Smooth muscle cell of the pulmonary artery (primary cell): ENCODE data around the gene CHRNA5. TPM values are rescaled to one million over a fixed set of nuclear protein-coding genes. Genes with fewer than 3 reads are reported as not detected.

Source experiments
- total RNA-seq: library from RNA; depleted of rRNA; stranded (reverse); fragments of >200 nt; gene quantifications from 2 replicates; pipeline ENCODE4 v1.2.3, GENCODE V29; 2014

Gene CHRNA5
- 0.59 and 0.78 TPM in 2 replicates for total RNA-seq

GRCh38 chr15:78565097-78565950 is at the start of gene CHRNA5:
CHRNA5 (plus strand) TSS chr15:78565520; CDS start chr15:78565720, 200 bp downstream.

DNA sequence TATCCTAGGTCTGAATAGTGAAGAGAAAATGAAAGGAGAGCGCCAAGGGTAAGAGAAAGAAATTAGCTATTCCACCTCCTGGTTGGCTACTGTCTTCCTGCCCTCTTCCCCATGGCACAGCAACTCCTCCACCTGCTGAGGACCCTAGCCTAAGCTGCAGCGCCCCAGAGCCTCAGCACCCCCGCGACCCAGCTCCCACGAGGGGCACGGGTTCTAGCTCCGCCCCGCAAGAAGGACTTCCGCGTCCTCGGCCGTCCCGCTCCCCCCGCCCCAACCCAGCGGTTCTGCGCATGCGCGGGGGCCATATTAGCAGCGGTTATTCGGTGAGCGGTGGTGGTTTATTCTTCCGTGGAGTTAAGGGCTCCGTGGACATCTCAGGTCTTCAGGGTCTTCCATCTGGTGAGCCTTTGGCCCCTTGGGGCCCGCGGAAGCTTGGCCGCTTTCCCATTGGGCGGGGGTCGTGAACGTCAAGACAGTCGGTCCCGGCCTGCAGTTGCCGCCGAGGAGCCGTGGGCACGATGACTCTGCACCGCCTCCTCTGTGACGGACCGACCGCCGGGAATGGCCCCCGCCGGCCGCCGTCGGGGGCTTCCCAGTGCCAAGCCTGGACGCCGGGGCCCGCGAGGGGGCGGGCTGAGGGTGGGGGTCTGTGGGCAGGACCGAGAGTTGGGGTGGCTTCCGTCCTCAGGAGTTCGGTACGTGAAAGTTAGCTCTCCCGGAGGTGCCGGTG is 25.0 kb upstream of the CHRNA5 start, which contains the start of gene PSMA4:
TSS of gene PSMA4 (plus strand) at position 304 of the 730 bp plus-strand sequence. CDS start 1,484 bp downstream, outside the sequence.

GRCh38 chr15:78620527-78621421 is 55.5 kb downstream of the CHRNA5 start, which contains the start of gene CHRNA3:
CHRNA3 (minus strand) TSS chr15:78620996; CDS start chr15:78620794, 202 bp downstream.

GRCh38 chr15:78641102-78641748 is 75.9 kb downstream of the CHRNA5 start, which contains the start of gene CHRNB4:
CHRNB4 (minus strand) TSS chr15:78641210; CDS start chr15:78641133, 77 bp downstream.

Other genes starting within 250 kb of the CHRNA5 start
- gene CRABP1, start 225.2 kb upstream of the CHRNA5 start, total RNA-seq: not detected in 2 replicates
- 25.1 and 36.1 TPM in 2 replicates for gene IREB2, start 127.3 kb upstream of the CHRNA5 start, total RNA-seq
- 1.7 and 2.0 TPM in 2 replicates for gene HYKK, start 57.9 kb upstream of the CHRNA5 start, total RNA-seq
- gene PSMA4, start 25.1 kb upstream of the CHRNA5 start, total RNA-seq: 104 and 122 TPM in 2 replicates
- not detected in 2 replicates for gene CHRNA3, start 55.5 kb downstream of the CHRNA5 start, total RNA-seq
- gene CHRNB4, start 75.7 kb downstream of the CHRNA5 start, total RNA-seq: not detected in 2 replicates
- 18.8 and 35.3 TPM in 2 replicates for gene ADAMTS7, start 245.9 kb downstream of the CHRNA5 start, total RNA-seq